Astrocyte of the cerebellum (primary cell): ENCODE data around the gene PDE6G.

Experiments used
- DNase-seq: peaks from one replicate; pipeline ENCODE4 v3.0.0-alpha.2; 2011; ENCODE audit warnings: low read depth
- H3K4me3 ChIP-seq: 2 replicates; pipeline ENCODE4 v1.5.1; 2011; ENCODE audit warnings: mild to moderate bottlenecking, low read depth, low read length, moderate library complexity
- in situ Hi-C: cut with HindIII; loops from 2 replicates; pipeline ENCODE4 v1.10.0; 2017; ENCODE audit warnings: low sequenced_read_pairs
- TF ChIP-seq, protein P1 (sequence below): IDR thresholded peaks from 2 replicates; pipeline ENCODE4 v1.5.1; 2012; ENCODE audit warnings: low read length, low read depth, moderate library complexity, mild to moderate bottlenecking; ENCODE audit errors: missing control alignments

The PDE6G gene

DNA sequence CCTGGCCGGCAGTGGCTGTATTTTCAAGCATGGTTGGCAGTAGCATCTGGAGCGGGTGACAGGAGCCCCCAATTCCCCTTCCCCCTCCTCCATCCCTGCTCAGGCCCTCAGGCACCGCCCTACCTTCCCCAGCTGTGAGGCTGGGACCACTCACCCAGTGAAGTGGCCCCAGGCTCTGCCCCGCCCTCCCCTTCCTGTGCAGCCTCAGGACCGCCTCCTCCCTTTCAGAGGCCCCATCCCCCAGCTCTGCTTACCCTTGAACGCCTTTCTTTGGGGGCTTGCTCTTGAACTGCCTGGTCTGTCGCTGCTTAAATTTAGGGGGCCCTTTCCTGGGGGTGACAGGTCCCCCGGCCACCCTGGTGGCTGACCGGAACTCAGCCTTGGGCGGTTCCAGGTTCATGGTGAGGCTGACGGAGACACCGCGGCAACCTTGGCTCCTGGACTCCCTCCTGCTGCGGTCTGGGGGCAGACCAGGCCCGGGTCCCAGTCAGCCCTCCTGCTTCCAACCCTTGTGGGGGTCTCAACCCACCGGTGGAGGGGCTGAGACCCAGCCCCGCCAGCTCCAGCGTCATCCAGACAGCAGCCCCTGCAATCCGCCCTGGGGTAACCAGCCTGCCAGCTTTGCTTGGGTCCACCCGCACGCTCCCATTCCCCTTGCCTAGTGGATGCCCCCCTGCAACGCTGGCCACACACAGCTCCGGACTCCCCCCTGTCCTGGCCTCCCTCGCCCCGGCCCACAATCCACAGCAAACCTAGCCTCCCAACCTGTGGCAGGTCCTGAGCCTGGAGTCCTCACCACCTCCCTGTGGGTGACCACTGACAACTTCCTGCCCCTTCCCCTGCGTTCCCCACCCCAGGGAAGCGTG lies 3.2 kb downstream of the PDE6G start:
- DNase-seq, result no peak
- in situ Hi-C loops, result no loop called here
- TF ChIP-seq, protein P1, sequence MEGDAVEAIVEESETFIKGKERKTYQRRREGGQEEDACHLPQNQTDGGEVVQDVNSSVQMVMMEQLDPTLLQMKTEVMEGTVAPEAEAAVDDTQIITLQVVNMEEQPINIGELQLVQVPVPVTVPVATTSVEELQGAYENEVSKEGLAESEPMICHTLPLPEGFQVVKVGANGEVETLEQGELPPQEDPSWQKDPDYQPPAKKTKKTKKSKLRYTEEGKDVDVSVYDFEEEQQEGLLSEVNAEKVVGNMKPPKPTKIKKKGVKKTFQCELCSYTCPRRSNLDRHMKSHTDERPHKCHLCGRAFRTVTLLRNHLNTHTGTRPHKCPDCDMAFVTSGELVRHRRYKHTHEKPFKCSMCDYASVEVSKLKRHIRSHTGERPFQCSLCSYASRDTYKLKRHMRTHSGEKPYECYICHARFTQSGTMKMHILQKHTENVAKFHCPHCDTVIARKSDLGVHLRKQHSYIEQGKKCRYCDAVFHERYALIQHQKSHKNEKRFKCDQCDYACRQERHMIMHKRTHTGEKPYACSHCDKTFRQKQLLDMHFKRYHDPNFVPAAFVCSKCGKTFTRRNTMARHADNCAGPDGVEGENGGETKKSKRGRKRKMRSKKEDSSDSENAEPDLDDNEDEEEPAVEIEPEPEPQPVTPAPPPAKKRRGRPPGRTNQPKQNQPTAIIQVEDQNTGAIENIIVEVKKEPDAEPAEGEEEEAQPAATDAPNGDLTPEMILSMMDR, result no peak
- H3K4me3 ChIP-seq, result no peak overlapping the region

DNA sequence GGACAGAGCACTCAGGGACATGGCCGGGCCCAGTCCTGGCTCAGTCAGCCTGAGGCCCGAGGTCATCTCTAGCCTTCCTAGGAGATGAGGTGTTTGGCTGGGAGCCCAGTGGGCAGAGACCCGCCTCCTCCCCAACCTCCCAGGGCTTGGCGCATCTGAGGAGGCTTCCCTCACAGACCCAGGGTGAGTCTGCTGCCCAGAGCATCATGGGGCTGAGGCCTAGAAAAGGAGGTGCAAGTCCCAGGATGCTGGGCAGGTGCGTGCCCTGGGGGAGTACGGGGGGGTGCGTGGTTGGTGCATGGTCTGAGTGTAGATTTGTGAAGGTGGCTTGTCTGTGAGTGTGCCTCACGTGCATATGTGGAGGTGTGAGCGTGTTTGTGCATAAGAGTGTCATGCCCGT lies 4.7 kb downstream of the PDE6G start:
- no peak overlapping the region for H3K4me3 ChIP-seq
- in situ Hi-C loops, result no loop called here

DNA sequence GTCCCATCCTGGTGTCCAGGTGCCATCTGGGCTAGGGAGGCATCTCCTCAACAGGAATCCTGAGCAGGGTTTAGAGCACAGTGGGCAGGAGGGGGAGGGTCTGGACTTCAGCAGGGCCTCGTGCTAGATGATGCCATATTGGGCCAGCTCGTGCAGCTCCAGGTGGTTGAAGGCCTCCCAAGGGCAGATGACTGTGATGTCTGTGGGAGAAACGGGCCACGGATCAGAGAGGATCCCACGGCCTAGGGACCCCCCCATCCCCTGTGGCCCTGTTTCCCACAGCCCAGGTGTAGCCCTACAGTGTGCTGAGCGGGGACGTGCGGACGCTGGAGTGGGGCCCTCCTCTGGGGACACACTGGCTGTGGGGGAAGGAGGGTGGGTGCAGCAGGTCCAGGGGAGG lies 5.4 kb downstream of the PDE6G start:
- TF ChIP-seq, protein P1, result no peak
- H3K4me3 ChIP-seq, result no peak overlapping the region
- in situ Hi-C loops, result no loop called here
- DNase-seq, result no peak

More for the DNA sequence above, 4.7 kb downstream of the PDE6G start:
- TF ChIP-seq, protein P1, result no peak
- peak; percentile 73 for DNase-seq

DNA sequence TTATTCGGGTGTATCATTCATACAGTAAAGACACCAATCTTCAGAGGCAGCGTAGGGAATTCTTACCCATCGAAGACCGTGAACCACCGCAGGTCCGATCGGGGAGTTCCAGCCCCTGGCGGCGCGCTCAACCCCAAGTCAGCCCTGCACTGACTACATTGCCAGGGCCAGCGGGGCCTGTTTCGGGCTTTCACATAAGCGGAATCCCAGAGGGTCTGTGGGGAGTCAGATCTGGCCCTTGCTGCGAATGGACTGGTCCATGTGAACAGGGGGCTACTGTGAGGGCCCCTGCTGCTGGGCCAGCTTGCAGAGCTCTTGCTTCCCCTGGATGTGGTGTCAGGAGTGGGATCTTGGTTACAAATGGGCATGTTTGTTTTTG lies 7.6 kb downstream of the PDE6G start:
- no peak for DNase-seq
- TF ChIP-seq, protein P1, result no peak
- no peak overlapping the region for H3K4me3 ChIP-seq
- in situ Hi-C loops, result no loop called here

DNA sequence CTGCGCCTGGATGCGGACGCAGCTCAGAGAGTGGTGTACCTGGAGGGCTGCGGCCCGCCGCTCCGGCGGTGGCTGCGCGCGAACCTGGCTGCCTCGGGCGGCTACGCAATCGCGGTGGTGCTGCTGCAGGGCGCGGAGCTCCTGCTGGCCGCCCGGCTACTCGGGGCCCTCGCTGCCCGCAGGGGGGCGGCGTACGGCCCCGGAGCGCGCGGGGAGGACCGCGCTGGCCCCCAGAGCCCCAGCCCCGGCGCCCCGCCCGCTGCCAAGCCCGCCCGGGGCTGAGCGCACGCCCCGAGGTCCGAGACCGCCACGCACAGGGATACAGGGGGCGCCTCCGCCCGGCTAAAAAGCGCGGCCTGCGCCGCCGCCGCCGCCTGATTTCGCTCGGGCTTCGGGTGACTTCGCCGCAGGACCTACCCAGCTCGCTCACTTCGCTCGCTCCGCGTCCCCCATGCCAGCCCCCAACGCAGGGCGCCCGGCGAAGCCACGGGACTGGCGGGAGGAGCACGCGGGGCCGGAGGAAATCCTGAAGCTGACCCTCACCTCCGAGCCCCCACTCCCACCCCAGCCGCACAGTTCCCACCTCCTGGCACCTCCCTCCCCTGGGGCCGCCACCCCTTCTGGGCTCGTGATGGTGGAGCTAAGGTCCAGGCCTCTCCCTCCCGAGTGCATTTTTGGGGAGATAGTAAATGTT lies 8.2 kb downstream of the PDE6G start:
- in situ Hi-C loops, result no loop called here
- H3K4me3 ChIP-seq, result no peak overlapping the region
- DNase-seq, result no peak
- TF ChIP-seq, protein P1, result no peak

DNA sequence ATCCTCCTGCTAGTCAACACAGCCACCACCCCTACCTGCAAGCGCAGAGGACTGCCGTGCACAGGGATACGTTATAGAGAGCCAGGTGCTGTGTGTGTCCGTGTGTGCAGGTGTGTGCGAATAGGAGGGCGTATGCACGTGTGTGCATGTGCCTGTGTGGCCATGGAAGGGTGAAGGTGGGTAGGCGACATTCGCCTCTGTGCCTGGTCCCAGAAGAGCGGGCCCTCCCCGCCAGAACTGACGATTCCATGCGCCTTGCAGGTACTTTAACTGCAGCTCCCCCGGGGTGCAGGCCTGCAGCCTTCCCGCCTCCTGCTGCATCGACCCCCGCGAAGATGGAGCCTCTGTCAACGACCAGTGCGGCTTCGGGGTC lies 8.7 kb downstream of the PDE6G start:
- TF ChIP-seq, protein P1, result no peak
- in situ Hi-C loops, result no loop called here
- DNase-seq, result no peak
- no peak overlapping the region for H3K4me3 ChIP-seq
